ENCODE measurements around the gene SYT9.
"Not testable (repeated sequence)": the region's sequence is repeated elsewhere in the genome, so short reads cannot be mapped to it uniquely, and the experiment has no call there.

SYT9 gene

DNA sequence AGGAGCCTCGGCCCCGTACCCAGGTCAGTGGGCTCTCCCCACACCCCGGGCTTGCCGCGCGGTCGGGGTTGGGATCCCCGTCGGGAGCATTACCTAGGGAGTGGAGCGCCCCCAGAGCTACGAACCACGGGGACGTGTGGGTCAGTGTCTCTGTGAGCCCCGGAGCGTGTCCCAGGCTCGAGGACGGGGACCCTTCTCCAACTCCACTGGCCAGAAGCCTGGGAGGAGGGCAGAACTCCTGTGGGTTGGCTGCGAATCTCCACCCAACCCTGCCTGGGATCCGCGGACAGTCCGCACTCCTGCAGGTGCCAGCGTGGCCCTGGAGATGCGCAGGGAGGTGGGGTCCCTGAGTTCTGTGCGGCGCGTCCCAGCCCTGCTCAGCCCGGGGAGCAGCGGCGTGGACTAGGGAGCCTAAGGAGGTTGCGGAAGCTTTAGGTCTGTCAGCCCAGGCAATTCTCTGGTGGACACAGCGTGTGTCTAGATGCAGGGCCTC is 262.4 kb downstream of the SYT9 start (continued):
- no peak for TF ChIP-seq ZNF8 (CRISPR knock-in tag; IDR thresholded peaks at IDR 0.05)
- TF ChIP-seq SNAI2 (CRISPR knock-in tag; IDR thresholded peaks at IDR 0.05) = no peak
- TF ChIP-seq CSDC2 (CRISPR knock-in tag; IDR thresholded peaks at IDR 0.05) = no peak

DNA sequence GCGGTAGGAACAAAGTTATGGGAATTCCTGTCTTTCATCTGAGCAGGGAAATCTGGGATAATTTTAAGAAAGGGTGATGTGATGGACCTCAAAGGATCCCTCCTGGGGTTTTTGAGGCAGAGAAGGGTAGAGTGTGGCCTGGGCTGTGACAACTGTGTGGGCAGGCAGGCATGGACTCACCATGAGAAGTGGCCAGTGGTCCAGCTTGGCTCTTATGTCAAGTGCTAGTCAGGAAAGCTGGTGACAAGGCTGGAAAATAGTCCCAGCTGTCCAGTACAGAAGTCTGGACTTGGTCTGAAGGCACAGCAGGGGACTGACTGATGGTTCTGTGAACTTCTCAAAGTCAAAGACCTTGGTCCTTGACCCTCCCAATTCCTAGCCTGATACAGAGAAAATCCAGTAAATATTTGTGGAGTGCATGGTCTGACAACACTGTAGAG is 263.8 kb downstream of the SYT9 start:
- TF ChIP-seq TCF4 (CRISPR knock-in tag; IDR thresholded peaks at IDR 0.05; ENCODE audit: borderline replicate concordance) (no peak), RARB (CRISPR knock-in tag; IDR thresholded peaks at IDR 0.05) (no peak), ZNF70 (CRISPR knock-in tag; IDR thresholded peaks at IDR 0.05) (no peak), ZFP3 (CRISPR knock-in tag; IDR thresholded peaks at IDR 0.05) (no peak), PPARA (CRISPR knock-in tag; IDR thresholded peaks at IDR 0.05; ENCODE audit: borderline replicate concordance) (no peak), BACH2 (CRISPR knock-in tag; IDR thresholded peaks at IDR 0.05; ENCODE audit: borderline replicate concordance) (no peak)
- TF ChIP-seq, protein P1, sequence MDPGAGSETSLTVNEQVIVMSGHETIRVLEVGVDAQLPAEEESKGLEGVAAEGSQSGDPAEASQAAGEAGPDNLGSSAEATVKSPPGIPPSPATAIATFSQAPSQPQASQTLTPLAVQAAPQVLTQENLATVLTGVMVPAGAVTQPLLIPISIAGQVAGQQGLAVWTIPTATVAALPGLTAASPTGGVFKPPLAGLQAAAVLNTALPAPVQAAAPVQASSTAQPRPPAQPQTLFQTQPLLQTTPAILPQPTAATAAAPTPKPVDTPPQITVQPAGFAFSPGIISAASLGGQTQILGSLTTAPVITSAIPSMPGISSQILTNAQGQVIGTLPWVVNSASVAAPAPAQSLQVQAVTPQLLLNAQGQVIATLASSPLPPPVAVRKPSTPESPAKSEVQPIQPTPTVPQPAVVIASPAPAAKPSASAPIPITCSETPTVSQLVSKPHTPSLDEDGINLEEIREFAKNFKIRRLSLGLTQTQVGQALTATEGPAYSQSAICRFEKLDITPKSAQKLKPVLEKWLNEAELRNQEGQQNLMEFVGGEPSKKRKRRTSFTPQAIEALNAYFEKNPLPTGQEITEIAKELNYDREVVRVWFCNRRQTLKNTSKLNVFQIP (CRISPR knock-in tag; IDR thresholded peaks at IDR 0.05; ENCODE audit: borderline replicate concordance, low read depth) = no peak
- TF ChIP-seq, protein P2, sequence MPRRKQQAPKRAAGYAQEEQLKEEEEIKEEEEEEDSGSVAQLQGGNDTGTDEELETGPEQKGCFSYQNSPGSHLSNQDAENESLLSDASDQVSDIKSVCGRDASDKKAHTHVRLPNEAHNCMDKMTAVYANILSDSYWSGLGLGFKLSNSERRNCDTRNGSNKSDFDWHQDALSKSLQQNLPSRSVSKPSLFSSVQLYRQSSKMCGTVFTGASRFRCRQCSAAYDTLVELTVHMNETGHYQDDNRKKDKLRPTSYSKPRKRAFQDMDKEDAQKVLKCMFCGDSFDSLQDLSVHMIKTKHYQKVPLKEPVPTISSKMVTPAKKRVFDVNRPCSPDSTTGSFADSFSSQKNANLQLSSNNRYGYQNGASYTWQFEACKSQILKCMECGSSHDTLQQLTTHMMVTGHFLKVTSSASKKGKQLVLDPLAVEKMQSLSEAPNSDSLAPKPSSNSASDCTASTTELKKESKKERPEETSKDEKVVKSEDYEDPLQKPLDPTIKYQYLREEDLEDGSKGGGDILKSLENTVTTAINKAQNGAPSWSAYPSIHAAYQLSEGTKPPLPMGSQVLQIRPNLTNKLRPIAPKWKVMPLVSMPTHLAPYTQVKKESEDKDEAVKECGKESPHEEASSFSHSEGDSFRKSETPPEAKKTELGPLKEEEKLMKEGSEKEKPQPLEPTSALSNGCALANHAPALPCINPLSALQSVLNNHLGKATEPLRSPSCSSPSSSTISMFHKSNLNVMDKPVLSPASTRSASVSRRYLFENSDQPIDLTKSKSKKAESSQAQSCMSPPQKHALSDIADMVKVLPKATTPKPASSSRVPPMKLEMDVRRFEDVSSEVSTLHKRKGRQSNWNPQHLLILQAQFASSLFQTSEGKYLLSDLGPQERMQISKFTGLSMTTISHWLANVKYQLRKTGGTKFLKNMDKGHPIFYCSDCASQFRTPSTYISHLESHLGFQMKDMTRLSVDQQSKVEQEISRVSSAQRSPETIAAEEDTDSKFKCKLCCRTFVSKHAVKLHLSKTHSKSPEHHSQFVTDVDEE (CRISPR knock-in tag; IDR thresholded peaks at IDR 0.05) = no peak
- TF ChIP-seq, protein P3, sequence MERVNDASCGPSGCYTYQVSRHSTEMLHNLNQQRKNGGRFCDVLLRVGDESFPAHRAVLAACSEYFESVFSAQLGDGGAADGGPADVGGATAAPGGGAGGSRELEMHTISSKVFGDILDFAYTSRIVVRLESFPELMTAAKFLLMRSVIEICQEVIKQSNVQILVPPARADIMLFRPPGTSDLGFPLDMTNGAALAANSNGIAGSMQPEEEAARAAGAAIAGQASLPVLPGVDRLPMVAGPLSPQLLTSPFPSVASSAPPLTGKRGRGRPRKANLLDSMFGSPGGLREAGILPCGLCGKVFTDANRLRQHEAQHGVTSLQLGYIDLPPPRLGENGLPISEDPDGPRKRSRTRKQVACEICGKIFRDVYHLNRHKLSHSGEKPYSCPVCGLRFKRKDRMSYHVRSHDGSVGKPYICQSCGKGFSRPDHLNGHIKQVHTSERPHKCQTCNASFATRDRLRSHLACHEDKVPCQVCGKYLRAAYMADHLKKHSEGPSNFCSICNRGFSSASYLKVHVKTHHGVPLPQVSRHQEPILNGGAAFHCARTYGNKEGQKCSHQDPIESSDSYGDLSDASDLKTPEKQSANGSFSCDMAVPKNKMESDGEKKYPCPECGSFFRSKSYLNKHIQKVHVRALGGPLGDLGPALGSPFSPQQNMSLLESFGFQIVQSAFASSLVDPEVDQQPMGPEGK (CRISPR knock-in tag; IDR thresholded peaks at IDR 0.05; ENCODE audit: borderline replicate concordance) = no peak
- no peak for ATAC-seq

DNA sequence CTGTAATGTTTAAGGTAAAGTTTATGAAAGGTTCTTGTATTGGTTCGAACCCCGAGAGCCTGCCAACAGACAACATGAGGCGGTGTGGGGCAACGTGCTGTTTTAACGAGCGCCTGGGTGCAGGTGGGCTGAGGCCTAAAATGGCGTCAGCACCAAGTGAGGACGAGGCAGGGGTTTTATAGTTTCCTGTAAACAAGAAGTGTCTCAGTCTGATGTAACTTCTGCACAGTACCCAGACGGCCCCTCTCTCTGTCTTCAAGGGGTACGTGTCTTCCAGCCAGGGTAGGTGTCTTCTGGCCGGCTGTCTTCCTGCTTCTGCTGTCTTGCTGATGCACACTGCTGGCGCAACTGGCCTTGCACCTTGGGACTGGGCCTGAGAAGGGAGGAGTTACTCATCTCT is 264.8 kb downstream of the SYT9 start:
- no peak for ATAC-seq
- TF ChIP-seq RARB (CRISPR knock-in tag; IDR thresholded peaks at IDR 0.05) = no peak
- no peak for TF ChIP-seq ISL1 (CRISPR knock-in tag; IDR thresholded peaks at IDR 0.05)
- no peak for TF ChIP-seq ZNF8 (CRISPR knock-in tag; IDR thresholded peaks at IDR 0.05)
- no peak for TF ChIP-seq ZNF70 (CRISPR knock-in tag; IDR thresholded peaks at IDR 0.05)
- TF ChIP-seq, protein P3 (CRISPR knock-in tag; IDR thresholded peaks at IDR 0.05; ENCODE audit: borderline replicate concordance) = no peak
- TF ChIP-seq, protein P4, sequence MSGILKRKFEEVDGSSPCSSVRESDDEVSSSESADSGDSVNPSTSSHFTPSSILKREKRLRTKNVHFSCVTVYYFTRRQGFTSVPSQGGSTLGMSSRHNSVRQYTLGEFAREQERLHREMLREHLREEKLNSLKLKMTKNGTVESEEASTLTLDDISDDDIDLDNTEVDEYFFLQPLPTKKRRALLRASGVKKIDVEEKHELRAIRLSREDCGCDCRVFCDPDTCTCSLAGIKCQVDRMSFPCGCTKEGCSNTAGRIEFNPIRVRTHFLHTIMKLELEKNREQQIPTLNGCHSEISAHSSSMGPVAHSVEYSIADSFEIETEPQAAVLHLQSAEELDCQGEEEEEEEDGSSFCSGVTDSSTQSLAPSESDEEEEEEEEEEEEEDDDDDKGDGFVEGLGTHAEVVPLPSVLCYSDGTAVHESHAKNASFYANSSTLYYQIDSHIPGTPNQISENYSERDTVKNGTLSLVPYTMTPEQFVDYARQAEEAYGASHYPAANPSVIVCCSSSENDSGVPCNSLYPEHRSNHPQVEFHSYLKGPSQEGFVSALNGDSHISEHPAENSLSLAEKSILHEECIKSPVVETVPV (CRISPR knock-in tag; IDR thresholded peaks at IDR 0.05) = no peak
- no peak for TF ChIP-seq BACH2 (CRISPR knock-in tag; IDR thresholded peaks at IDR 0.05; ENCODE audit: borderline replicate concordance)
- TF ChIP-seq, protein P1 (CRISPR knock-in tag; IDR thresholded peaks at IDR 0.05; ENCODE audit: borderline replicate concordance, low read depth) = no peak
- TF ChIP-seq ZNF565 (CRISPR knock-in tag; conservative IDR thresholded peaks at IDR 0.05; ENCODE audit: low read depth) = no peak
- TF ChIP-seq ZC3H10 (CRISPR knock-in tag; IDR thresholded peaks at IDR 0.05) = no peak
- TF ChIP-seq SNAI2 (CRISPR knock-in tag; IDR thresholded peaks at IDR 0.05) = no peak
- no peak for TF ChIP-seq ESRRG (CRISPR knock-in tag; IDR thresholded peaks at IDR 0.05)

DNA sequence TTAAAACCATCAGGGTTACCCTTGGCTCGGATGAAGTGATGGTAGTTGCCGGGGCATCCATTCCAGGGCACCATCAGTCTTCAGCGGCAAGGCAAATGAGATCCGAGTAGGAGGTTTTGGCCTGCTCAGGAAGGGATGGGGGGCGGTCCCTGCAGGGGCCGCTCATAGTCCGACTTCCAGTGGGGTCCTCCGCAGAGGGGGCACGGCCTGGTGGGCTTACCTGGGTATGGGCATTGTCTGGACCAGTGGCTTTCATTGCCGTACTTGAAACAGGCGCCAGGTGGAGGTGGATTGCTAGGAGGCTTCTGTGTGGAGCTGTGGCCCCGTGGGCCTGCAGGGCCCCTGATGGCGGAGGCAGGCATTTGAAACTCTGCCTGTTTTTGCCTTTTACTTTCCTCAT is 266.0 kb downstream of the SYT9 start:
- not testable (repeated sequence) for ATAC-seq
